Ascending aorta (tissue), 2 donors: Measurements from ENCODE around the gene MKNK1. TPM values are rescaled to one million over a fixed set of nuclear protein-coding genes. Genes with fewer than 3 reads are reported as not detected.

Experiments used
- DNase-seq, 2 donors: peaks; one replicate each; pipeline ENCODE4 v3.0.0-alpha.2; 2019; ENCODE audit warnings: low spot score in 2 of 2
- H3K27ac ChIP-seq, 2 donors: fragments of 200-600 bp; sonication (generic); one replicate each; pipeline ENCODE4 v1.5.1; 2016 to 2017; ENCODE audit warnings: mild to moderate bottlenecking in 1 of 2
- H3K27me3 ChIP-seq: fragments of 200-600 bp; sonication (generic); one replicate; pipeline ENCODE4 v1.5.1; 2017
- H3K36me3 ChIP-seq, 2 donors: fragments of 200-600 bp; sonication (generic); one replicate each; pipeline ENCODE4 v1.5.1; 2016
- H3K4me1 ChIP-seq, 2 donors: fragments of 200-600 bp; sonication (generic); one replicate each; pipeline ENCODE4 v1.5.1; 2016 to 2017; ENCODE audit warnings: mild to moderate bottlenecking in 1 of 2
- H3K4me3 ChIP-seq, 2 donors: fragments of 200-600 bp; sonication (generic); one replicate each; pipeline ENCODE4 v1.5.1; 2016 to 2017; ENCODE audit warnings: mild to moderate bottlenecking in 1 of 2
- H3K9me3 ChIP-seq, 2 donors: fragments of 200-600 bp; sonication (generic); one replicate each; pipeline ENCODE4 v1.5.1; 2016
- intact Hi-C: fragments of 100-400 bp; cut with DNase I; formaldehyde crosslinking; loops from one replicate; pipeline ENCODE4 v1.15.1; 2023
- total RNA-seq: library from RNA; depleted of rRNA; stranded (reverse); fragments of >200 nt; gene quantifications from one replicate; pipeline ENCODE4 v1.1.0, GENCODE V29; 2016
- TF ChIP-seq, protein P1 (sequence below), 3 experiments: fragments of 200-600 bp in 2 of 3; fragments of 450-650 bp in 1 of 3; sonication (generic) in 2 of 3; IDR thresholded peaks; one replicate each; pipeline ENCODE4 v1.5.1; 2016 to 2019; ENCODE audit warnings: antibody characterized with exemption in 3 of 3, mild to moderate bottlenecking in 1 of 3, moderate library complexity in 1 of 3

Gene MKNK1
- total RNA-seq, 1 donor from 2014 or later: 47.8 TPM

DNA sequence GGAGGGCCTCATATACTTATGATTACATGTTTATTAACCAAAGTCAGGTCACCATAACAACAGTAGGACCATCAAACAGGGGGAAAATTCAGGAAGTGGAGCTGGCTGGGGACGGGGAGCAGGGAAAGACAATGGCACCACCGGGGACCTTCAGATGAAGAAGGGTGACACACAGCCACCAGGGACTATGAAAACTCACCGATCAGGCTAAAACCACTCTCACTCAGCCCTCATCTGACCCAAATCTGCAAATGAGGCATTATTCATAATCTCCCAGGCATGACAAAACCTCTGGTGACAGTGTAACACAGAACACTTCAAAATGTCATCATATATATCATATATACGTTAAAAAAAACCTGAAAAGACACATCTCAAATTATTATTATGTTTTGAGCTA lies 11.2 kb downstream of the MKNK1 start:
- no peaks in the 10 kb centered on the region for H3K4me1 ChIP-seq
- no peaks in the 10 kb centered on the region for H3K27me3 ChIP-seq
- no peaks in the 10 kb centered on the region for H3K9me3 ChIP-seq
- H3K27ac ChIP-seq: no peak overlapping the region
- DNase-seq: no peak
- TF ChIP-seq, protein P1, sequence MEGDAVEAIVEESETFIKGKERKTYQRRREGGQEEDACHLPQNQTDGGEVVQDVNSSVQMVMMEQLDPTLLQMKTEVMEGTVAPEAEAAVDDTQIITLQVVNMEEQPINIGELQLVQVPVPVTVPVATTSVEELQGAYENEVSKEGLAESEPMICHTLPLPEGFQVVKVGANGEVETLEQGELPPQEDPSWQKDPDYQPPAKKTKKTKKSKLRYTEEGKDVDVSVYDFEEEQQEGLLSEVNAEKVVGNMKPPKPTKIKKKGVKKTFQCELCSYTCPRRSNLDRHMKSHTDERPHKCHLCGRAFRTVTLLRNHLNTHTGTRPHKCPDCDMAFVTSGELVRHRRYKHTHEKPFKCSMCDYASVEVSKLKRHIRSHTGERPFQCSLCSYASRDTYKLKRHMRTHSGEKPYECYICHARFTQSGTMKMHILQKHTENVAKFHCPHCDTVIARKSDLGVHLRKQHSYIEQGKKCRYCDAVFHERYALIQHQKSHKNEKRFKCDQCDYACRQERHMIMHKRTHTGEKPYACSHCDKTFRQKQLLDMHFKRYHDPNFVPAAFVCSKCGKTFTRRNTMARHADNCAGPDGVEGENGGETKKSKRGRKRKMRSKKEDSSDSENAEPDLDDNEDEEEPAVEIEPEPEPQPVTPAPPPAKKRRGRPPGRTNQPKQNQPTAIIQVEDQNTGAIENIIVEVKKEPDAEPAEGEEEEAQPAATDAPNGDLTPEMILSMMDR (IDR thresholded peaks at IDR 0.05): no peak
- intact Hi-C loops: no loop called here
- peaks cover 46 to 53% of the 10 kb centered on the region in 2 donors for H3K36me3 ChIP-seq
- H3K4me3 ChIP-seq: no peak overlapping the region

DNA sequence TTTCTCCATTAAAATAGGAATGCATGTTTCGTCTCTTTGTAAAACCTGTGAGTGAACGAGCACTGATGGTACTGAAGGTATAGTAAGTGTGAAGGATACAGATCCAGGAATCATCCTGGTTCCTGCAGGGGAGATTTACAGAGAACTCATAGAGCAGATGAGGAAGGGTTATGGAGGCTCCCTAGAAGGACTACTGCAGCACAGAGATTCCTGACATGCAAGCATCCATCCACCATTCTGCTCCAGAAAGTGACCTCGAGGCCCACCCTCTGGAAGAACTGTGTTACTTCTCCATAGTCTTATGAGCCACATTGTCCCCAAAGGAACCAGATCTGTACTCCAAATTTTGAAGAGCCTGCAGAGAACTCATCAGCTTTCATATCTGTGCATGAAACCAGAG lies 14.5 kb downstream of the MKNK1 start:
- no peaks in the 10 kb centered on the region for H3K27me3 ChIP-seq
- no peak for DNase-seq
- peaks cover 61 to 68% of the 10 kb centered on the region in 2 donors for H3K36me3 ChIP-seq
- no peaks in the 10 kb centered on the region for H3K9me3 ChIP-seq
- TF ChIP-seq, protein P1 (IDR thresholded peaks at IDR 0.05): no peak
- no peaks in the 10 kb centered on the region for H3K4me1 ChIP-seq
- no peak overlapping the region for H3K27ac ChIP-seq
- intact Hi-C loops: no loop called here
- no peak overlapping the region for H3K4me3 ChIP-seq

DNA sequence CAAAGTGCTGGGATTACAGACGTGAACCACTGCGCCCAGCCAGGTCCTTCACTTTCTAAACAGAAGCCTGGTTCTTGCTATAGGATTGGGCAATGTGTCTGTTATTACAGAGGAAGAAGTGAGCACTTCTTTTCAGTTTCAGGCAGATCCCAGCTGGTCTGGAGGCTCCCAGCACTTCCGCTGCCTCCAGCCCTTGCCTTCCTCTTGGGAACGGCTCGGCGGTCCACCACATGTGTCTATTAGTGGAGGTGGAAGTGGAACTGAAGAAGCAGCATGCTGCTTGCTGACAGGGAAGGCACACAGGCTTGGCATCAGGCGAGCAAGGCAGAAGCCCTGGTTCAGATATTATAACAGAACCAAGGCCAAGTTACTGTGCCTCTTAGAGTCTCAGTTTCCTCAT lies 17.0 kb downstream of the MKNK1 start:
- Histone ChIP-seq H3K36me3 (peaks cover 61 to 64% of the 10 kb centered on the region in 2 donors), H3K27ac (no peak overlapping the region)
- TF ChIP-seq, protein P1 (IDR thresholded peaks at IDR 0.05): no peak

DNA sequence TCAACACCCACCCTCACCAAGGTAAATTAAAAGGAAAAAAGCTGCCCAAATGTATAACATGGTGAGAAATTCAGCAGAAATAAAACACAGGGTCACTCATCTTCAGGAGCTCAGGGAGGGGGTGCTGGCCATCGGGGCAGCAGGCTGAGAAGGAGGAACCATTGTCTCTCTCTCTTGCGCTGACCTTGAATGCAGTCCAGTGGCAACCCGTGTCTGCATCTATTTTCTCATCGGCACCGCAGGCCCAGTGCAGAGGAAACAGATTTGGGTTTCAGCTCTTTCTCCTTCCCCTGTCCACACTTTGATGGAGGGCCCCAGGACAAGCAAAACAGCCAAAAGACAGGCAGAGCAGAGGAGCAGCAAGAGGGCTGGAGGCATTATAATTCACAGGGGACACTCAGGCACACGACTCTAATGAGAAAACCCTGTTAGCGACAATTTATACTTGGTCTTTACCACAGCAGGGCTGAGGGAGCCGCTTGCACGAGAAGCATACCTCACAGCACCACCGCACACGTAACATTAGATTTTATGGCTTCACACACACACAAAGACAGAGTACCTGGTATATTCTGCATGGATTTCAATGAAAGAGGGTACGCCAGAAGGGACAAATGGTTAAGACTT lies 18.6 kb downstream of the MKNK1 start:
- intact Hi-C loops: no loop called here
- Histone ChIP-seq H3K27ac (no peak overlapping the region), H3K9me3 (no peaks in the 10 kb centered on the region), H3K27me3 (no peaks in the 10 kb centered on the region), H3K4me3 (no peak overlapping the region), H3K36me3 (peaks cover 49 to 53% of the 10 kb centered on the region in 2 donors), H3K4me1 (no peaks in the 10 kb centered on the region)
- TF ChIP-seq, protein P1 (IDR thresholded peaks at IDR 0.05): no peak
- no peak for DNase-seq

More for the DNA sequence above, 17.0 kb downstream of the MKNK1 start:
- DNase-seq: peak; percentile 41 to 77
- Histone ChIP-seq H3K4me3 (no peak overlapping the region), H3K4me1 (no peaks in the 10 kb centered on the region), H3K27me3 (no peaks in the 10 kb centered on the region), H3K9me3 (no peaks in the 10 kb centered on the region)
- intact Hi-C loops: no loop called here

DNA sequence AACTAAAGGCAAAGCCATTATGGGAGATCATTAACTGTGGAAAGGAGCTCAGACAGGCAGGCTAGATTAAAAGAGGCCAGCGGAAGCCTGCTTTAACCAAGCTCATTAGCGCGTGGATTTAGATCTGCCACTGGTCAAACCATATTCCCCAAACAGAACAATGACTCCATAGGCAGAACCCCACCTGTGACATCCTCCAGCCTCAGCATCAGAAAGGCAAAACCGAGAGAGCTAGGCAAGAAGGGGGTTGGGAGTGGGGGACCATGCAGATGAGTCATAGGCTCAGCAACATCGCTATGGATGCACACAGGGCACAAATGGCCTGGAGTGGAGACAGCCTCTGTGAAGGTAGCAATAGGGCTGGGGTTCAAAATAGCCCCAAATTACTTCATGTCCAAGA lies 20.6 kb downstream of the MKNK1 start:
- H3K27me3 ChIP-seq: no peaks in the 10 kb centered on the region
- no peaks in the 10 kb centered on the region for H3K4me1 ChIP-seq
- DNase-seq: no peak
- intact Hi-C loops: no loop called here
- H3K36me3 ChIP-seq: peaks cover 54 to 57% of the 10 kb centered on the region in 2 donors
- no peaks in the 10 kb centered on the region for H3K9me3 ChIP-seq
- H3K4me3 ChIP-seq: no peak overlapping the region
- no peak overlapping the region for H3K27ac ChIP-seq
- TF ChIP-seq, protein P1 (IDR thresholded peaks at IDR 0.05): no peak

DNA sequence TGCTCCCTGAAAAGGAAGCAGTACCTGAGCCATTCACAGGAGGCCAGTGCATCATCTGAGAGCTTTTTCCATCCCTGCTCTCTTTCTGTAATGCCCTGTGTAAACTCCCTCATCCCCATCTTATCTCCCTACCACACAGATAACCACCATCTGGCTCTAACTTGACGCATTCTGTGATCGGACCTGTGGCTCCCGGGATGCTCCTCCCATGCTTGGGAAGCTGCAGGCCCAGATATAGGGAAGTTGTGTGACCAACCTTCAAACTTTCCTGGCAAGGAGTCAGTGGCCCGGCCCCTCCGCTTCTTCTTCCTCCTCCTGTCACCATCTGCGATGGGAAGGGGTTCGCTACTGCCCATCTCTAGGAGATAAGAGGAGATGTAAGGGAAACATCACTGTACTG lies 21.1 kb downstream of the MKNK1 start:
- H3K4me1 ChIP-seq: no peaks in the 10 kb centered on the region
- TF ChIP-seq, protein P1 (IDR thresholded peaks at IDR 0.05): no peak
- H3K4me3 ChIP-seq: no peak overlapping the region
- intact Hi-C loops: no loop called here
- no peak overlapping the region for H3K27ac ChIP-seq
- H3K9me3 ChIP-seq: no peaks in the 10 kb centered on the region
- H3K27me3 ChIP-seq: no peaks in the 10 kb centered on the region
- H3K36me3 ChIP-seq: peaks cover 54 to 62% of the 10 kb centered on the region in 2 donors
- DNase-seq: no peak
